ENCODE measurements around the gene GABARAP. TPM values are rescaled to one million over a fixed set of nuclear protein-coding genes. Genes with fewer than 3 reads are reported as not detected.
A peak's percentile ranks its signal among the peaks of the same experiment; 100 is the strongest.

GABARAP gene
- total and polyA plus RNA-seq, 2 donors (not counting 1 experiment from before 2014, with no cell fraction given), result 173 to 1,154 TPM

GRCh38 chr17:7240375-7240774 is 1.9 kb downstream of the GABARAP start:
- Histone ChIP-seq H3K9me3 (ENCODE audit: control insufficient read depth, insufficient read depth, low read depth, low read length) (no peaks in the 10 kb centered on the region), H4K20me1 (ENCODE audit: control insufficient read depth, extremely low read depth, insufficient read depth, low read length) (no peaks in the 10 kb centered on the region), H3K27ac (ENCODE audit: insufficient read depth, low read length) (peak overlapping the region; percentile 97), H2AFZ (ENCODE audit: low read length) (no peak overlapping the region), H3K4me3 (replicated peaks in 1 of 4; ENCODE audit: control extremely low read depth in 1 of 4, insufficient read depth in 1 of 4, low read depth in 3 of 4, low read length in 4 of 4) (peak overlapping the region; percentile 74 to 98 (median 96)), H3K4me1 (ENCODE audit: control insufficient read depth, extremely low read depth, insufficient read depth, low read length) (peaks cover 17% of the 10 kb centered on the region), H3K36me3 (ENCODE audit: control insufficient read depth, insufficient read depth, low read length) (peaks cover 21% of the 10 kb centered on the region), H3K9ac (ENCODE audit: insufficient read depth, low read length) (no peak overlapping the region), H3K79me2 (ENCODE audit: control insufficient read depth, insufficient read depth, low read length) (peaks cover 55% of the 10 kb centered on the region), H3K27me3 (ENCODE audit: control insufficient read depth, insufficient read depth, low read length) (no peaks in the 10 kb centered on the region), H3K4me2 (ENCODE audit: extremely low read depth, insufficient read depth, low read length) (peak overlapping the region; percentile 96)
- no peak for DNase-seq (ENCODE audit: low read depth in 2 of 2)
- TF ChIP-seq EZH2 (IDR thresholded peaks at IDR 0.05; ENCODE audit: low read length, missing control alignments) (no peak), CTCF (conservative IDR thresholded peaks at IDR 0.05 in 1 of 2, IDR thresholded peaks at IDR 0.05 in 1 of 2; ENCODE audit: low read depth in 1 of 2, low read length in 2 of 2) (no peak)

DNA sequence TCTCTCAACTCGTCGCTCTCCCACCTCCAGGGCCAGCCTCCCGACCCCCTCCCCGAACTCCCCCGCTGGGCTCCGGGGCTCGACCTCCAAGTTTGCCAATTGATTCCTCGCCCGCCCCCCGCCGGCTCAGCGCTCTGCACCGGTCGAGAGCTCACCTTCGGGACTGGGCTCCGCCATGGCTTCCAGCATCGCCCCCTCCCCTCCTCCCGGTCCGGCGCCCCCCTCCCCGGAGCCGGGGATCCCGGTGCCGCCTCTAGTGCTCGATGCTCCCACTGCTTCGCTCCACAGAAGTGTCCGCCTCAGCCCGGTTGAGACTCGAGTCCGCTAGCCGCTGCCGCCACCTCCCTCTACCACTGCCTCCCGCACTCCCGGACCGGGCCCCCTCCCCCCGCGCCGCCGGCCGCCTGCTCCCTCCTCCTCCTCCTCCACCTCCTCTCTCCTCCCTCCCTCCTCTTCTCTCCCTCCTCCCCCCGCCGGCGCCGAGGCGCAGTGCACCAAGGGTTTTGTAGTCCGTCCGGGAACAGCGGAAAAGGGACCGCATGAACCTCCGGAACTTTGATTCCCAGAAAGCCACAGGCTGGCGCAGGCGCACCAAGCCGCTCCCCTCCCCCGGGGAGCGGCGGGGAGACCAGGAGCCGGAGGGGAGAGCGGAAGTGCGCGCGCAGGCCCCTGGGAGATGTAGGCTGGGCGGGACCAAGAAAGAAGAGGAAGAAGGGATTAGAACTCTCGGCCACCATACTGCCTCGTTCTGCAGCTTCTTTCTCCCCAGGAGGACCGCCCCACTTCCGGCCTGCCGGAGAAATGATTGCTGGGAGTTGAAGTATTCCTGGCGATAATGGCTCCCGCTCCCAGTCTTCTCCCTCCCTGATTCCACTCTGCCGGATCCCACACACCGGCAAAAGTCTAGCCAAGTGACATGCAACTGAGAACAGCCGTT is 2.9 kb downstream of the GABARAP start, which contains the start of gene PHF23:
Gene PHF23 (minus strand): TSS at position 367 of the 937 bp plus-strand sequence. CDS start 178 bp downstream, at position 189.
- no peaks in the 10 kb centered on the region for H3K9me3 ChIP-seq (ENCODE audit: control insufficient read depth, insufficient read depth, low read depth, low read length)
- DNase-seq (ENCODE audit: low read depth in 2 of 2), result peak; percentile 99
- peak within 1 kb of the TSS; percentile 90 for H3K4me2 ChIP-seq (ENCODE audit: extremely low read depth, insufficient read depth, low read length)
- peak within 1 kb of the TSS; percentile 92 to 98 (median 96) for H3K4me3 ChIP-seq (replicated peaks in 1 of 4; ENCODE audit: control extremely low read depth in 1 of 4, insufficient read depth in 1 of 4, low read depth in 3 of 4, low read length in 4 of 4)
- peaks cover 61% of the 10 kb centered on the region for H3K79me2 ChIP-seq (ENCODE audit: control insufficient read depth, insufficient read depth, low read length)
- H3K9ac ChIP-seq (ENCODE audit: insufficient read depth, low read length), result peak within 1 kb of the TSS; percentile 78
- H2AFZ ChIP-seq (ENCODE audit: low read length), result no peak within 1 kb of the TSS
- H3K36me3 ChIP-seq (ENCODE audit: control insufficient read depth, insufficient read depth, low read length), result peaks cover 26% of the 10 kb centered on the region
- H3K27ac ChIP-seq (ENCODE audit: insufficient read depth, low read length), result peak within 1 kb of the TSS; percentile 74
- no peaks in the 10 kb centered on the region for H3K27me3 ChIP-seq (ENCODE audit: control insufficient read depth, insufficient read depth, low read length)
- H4K20me1 ChIP-seq (ENCODE audit: control insufficient read depth, extremely low read depth, insufficient read depth, low read length), result no peaks in the 10 kb centered on the region
- H3K4me1 ChIP-seq (ENCODE audit: control insufficient read depth, extremely low read depth, insufficient read depth, low read length), result peaks cover 25% of the 10 kb centered on the region
- TF ChIP-seq CTCF (conservative IDR thresholded peaks at IDR 0.05 in 1 of 2, IDR thresholded peaks at IDR 0.05 in 1 of 2; ENCODE audit: low read depth in 1 of 2, low read length in 2 of 2) (no peak), EZH2 (IDR thresholded peaks at IDR 0.05; ENCODE audit: low read length, missing control alignments) (no peak)

- Histone ChIP-seq H4K20me1 (ENCODE audit: control insufficient read depth, extremely low read depth, insufficient read depth, low read length) (no peaks in the 10 kb centered on the region), H3K9ac (ENCODE audit: insufficient read depth, low read length) (peak overlapping the region; percentile 78), H3K79me2 (ENCODE audit: control insufficient read depth, insufficient read depth, low read length) (peaks cover 67% of the 10 kb centered on the region), H3K4me2 (ENCODE audit: extremely low read depth, insufficient read depth, low read length) (peak overlapping the region; percentile 10), H3K27ac (ENCODE audit: insufficient read depth, low read length) (peak overlapping the region; percentile 74), H3K36me3 (ENCODE audit: control insufficient read depth, insufficient read depth, low read length) (peaks cover 24% of the 10 kb centered on the region), H3K9me3 (ENCODE audit: control insufficient read depth, insufficient read depth, low read depth, low read length) (no peaks in the 10 kb centered on the region), H2AFZ (ENCODE audit: low read length) (no peak overlapping the region), H3K4me1 (ENCODE audit: control insufficient read depth, extremely low read depth, insufficient read depth, low read length) (peaks cover 25% of the 10 kb centered on the region), H3K4me3 (replicated peaks in 1 of 4; ENCODE audit: control extremely low read depth in 1 of 4, insufficient read depth in 1 of 4, low read depth in 3 of 4, low read length in 4 of 4) (peak overlapping the region; percentile 89 to 96 (median 91)), H3K27me3 (ENCODE audit: control insufficient read depth, insufficient read depth, low read length) (no peaks in the 10 kb centered on the region)
- DNase-seq (ENCODE audit: low read depth in 2 of 2), result peak in 1 of 2 donors; percentile 49
- TF ChIP-seq EZH2 (IDR thresholded peaks at IDR 0.05; ENCODE audit: low read length, missing control alignments) (no peak), CTCF (conservative IDR thresholded peaks at IDR 0.05 in 1 of 2, IDR thresholded peaks at IDR 0.05 in 1 of 2; ENCODE audit: low read depth in 1 of 2, low read length in 2 of 2) (no peak)
These were observed 3.7 kb downstream of the GABARAP start for GRCh38 chr17:7238420-7239090.

Measured in fibroblast of lung (primary cell).